ENCODE results near the gene INAFM2.

Gene INAFM2

GRCh38 chr15:40342416-40343320 lies 19.2 kb downstream of the INAFM2 start:
- no peak for DNase-seq (ENCODE audit: low read depth in 2 of 2, low spot score in 1 of 2)

- DNase-seq (ENCODE audit: low read depth in 2 of 2, low spot score in 1 of 2) = no peak
Observed at GRCh38 chr15:40343512-40343911, 20.0 kb downstream of the INAFM2 start.

GRCh38 chr15:40344217-40344616 lies 20.7 kb downstream of the INAFM2 start:
- DNase-seq (ENCODE audit: low read depth in 2 of 2, low spot score in 1 of 2) = no peak

GRCh38 chr15:40344631-40345120 lies 21.2 kb downstream of the INAFM2 start:
- DNase-seq (ENCODE audit: low read depth in 2 of 2, low spot score in 1 of 2) = peak; percentile 44 to 48

- no peak for DNase-seq (ENCODE audit: low read depth in 2 of 2, low spot score in 1 of 2)
Observed at GRCh38 chr15:40345225-40345866, 21.9 kb downstream of the INAFM2 start.

- DNase-seq (ENCODE audit: low read depth in 2 of 2, low spot score in 1 of 2) = no peak
Observed at GRCh38 chr15:40345867-40346578, 22.5 kb downstream of the INAFM2 start.

- no peak for DNase-seq (ENCODE audit: low read depth in 2 of 2, low spot score in 1 of 2)
Observed at GRCh38 chr15:40346579-40347558, 23.4 kb downstream of the INAFM2 start.

GRCh38 chr15:40347559-40348473 lies 24.3 kb downstream of the INAFM2 start:
- no peak for DNase-seq (ENCODE audit: low read depth in 2 of 2, low spot score in 1 of 2)

- no peak for DNase-seq (ENCODE audit: low read depth in 2 of 2, low spot score in 1 of 2)
Observed at GRCh38 chr15:40348474-40348870, 25.0 kb downstream of the INAFM2 start.

- no peak for DNase-seq (ENCODE audit: low read depth in 2 of 2, low spot score in 1 of 2)
Observed at GRCh38 chr15:40349163-40349562, 25.7 kb downstream of the INAFM2 start.

- no peak for DNase-seq (ENCODE audit: low read depth in 2 of 2, low spot score in 1 of 2)
Observed at GRCh38 chr15:40352281-40352901, 28.9 kb downstream of the INAFM2 start.

- no peak for DNase-seq (ENCODE audit: low read depth in 2 of 2, low spot score in 1 of 2)
Observed at GRCh38 chr15:40353697-40354096, 30.2 kb downstream of the INAFM2 start.

- DNase-seq (ENCODE audit: low read depth in 2 of 2, low spot score in 1 of 2) = no peak
Observed at GRCh38 chr15:40354408-40355171, 31.1 kb downstream of the INAFM2 start.

- no peak for DNase-seq (ENCODE audit: low read depth in 2 of 2, low spot score in 1 of 2)
Observed at GRCh38 chr15:40355976-40356585, 32.6 kb downstream of the INAFM2 start.

GRCh38 chr15:40357246-40357645 lies 33.8 kb downstream of the INAFM2 start:
- no peak for DNase-seq (ENCODE audit: low read depth in 2 of 2, low spot score in 1 of 2)

GRCh38 chr15:40357723-40358470 lies 34.4 kb downstream of the INAFM2 start, which contains the start of gene DISP2:
Gene DISP2, plus strand, starts transcription at chr15:40358219. Its CDS starts 103 bp downstream, at chr15:40358322.
- DNase-seq (ENCODE audit: low read depth in 2 of 2, low spot score in 1 of 2) = peak; percentile 68 to 69
